Tongue (tissue), 2 donors: ENCODE measurements around the gene KLF6. TPM values are rescaled to one million over a fixed set of nuclear protein-coding genes. Genes with fewer than 3 reads are reported as not detected.
A peak's percentile ranks its signal among the peaks of the same experiment; 100 is the strongest.

Experiments
- DNase-seq: peaks from one replicate; pipeline ENCODE4 v3.0.0-alpha.2; 2015
- total RNA-seq: library from RNA; depleted of rRNA; stranded (reverse); fragments of >200 nt; gene quantifications from one replicate; pipeline ENCODE4 v1.2.3, GENCODE V29; 2014

KLF6 gene
- total RNA-seq, 1 donor from 2014 or later: 93.0 TPM

DNA sequence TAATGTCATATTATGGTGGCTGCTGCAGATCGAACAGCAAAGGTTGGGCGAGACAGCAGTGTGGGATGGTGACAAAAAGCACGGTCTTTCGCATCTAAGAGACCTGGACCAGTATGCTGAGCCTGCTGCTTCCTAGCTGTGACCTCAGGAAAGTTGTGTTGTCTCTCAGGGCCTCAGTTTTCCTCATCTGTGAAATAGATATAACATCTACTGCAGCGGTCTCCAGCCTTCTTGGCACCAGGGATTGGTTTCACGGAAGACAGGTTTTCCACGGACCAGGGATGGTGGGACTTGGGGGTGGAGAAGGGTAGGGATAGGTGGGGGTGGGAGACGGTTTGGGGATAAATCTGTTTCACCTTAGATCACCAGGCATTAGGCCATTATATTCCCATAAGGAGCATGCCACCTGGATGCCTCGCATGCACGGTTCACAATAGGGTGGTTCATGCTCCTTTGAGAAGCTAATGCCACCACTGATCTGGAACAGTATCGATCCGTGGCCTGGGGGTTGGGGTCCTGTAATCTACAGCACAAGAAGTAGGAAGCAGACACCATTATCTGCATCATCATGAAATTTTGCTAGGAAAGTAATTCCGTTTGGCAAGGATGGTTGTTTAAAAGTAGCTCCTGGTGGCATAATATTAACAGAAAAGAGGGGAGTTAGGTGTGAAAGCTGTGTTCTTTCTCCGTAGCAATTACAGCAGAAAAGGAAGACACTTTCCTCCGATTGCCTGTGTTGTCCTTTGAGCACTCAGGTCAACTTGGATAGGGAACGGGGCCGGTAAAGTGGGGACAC lies 10.8 kb downstream of the KLF6 start:
- DNase-seq: peak; percentile 12

DNA sequence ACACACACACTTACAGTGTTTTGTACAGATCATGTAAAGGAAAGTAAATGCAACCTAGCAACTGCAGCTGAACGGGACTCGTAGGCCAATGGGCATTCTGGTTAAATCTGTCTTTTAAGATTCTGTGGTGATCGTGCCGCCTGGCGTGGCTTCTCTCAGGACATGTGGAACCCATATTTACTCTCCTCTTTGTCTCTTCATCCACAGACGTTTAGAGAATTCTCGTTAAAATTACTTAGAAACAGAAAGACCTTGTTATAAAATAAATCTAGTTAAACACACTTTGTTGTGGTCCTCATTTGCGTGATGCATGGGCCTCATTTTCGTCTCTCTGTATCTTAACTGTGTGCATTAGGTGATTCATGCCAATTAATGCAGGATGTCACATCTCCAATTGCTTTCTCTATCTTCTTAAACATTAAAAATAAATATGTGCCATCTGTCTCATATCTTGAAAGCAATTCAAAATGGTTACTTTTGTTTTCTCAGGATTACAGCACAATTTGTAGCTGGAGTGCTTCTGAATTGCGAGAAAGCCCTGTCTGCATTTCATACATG lies 11.5 kb downstream of the KLF6 start:
- DNase-seq: no peak

DNA sequence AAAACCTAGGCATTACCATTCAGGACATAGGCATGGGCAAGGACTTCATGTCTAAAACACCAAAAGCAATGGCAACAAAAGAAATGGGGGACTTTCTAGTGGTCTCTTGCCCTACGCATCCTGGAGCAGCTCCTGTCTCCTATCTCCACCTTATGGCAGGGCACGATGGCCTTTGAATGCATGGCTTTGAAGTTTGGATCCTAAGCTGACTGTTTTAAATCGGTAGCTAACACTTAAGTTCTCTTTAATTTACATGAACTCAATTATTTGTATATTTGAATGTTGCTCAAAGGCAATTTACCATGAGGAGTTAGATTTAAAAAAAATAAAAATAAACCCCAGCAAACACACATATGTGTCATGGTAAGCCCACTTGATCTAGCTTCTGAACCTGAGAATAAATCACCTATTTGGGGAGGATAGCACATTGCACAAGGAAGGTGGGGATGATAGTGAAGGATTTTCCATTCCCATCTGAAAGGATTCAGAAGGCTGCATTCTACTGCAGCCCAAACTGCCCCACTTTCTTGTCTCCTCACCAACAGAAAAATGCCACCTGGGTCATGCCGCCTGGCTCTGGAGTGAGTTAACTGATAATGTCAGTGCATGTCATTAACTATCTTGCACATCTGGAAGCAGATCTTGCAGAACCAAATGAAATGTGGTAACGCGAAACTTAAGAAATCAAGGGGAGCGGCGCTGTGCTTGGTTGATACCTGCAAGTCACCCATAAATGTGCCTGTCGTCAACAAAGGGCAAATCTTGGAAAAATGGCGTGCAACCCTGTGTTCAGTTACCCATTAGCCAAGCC lies 12.4 kb downstream of the KLF6 start:
- DNase-seq: no peak

DNA sequence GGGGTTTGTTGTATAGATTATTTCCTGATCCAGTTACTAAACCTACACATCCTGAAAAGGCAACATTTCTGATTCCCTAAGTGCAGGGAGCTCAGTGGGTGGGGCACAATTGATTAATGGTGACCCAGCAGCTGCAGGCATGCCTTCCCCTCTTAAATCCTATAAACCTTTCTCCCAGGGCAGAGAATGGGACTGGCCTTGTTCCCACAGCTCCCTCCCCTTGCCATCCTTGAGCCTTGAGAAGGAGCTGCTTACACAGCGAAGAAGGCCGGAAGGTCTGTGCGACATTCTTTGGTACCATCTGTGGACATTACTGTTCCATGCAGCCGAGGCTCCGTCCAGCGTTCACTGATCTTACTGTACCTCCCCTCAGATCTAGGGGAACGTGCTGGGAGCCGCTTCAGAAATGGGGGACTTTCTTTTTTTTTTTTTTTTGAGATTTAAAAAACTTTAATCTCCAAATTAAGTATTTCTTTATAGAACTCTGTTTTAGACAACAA lies 14.3 kb downstream of the KLF6 start:
- DNase-seq: no peak

DNA sequence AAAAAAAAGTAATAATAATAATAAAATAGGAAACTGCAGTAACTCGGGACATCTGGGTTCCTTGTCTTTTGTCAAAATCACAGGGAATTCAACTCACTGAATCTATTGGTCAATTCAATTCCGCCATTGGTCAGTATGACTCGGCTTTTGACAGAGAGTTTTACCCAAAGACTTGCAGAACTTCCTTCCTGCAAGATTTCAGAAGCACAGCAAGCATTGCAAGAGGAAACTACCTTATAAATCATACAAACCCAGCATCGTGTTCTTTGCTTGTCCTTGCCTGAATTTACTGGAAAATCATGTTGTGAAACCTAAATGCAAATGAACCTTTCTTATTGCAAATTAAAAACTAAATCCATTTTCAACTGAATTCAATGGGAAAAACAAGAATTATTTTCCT lies 15.5 kb downstream of the KLF6 start:
- no peak for DNase-seq

DNA sequence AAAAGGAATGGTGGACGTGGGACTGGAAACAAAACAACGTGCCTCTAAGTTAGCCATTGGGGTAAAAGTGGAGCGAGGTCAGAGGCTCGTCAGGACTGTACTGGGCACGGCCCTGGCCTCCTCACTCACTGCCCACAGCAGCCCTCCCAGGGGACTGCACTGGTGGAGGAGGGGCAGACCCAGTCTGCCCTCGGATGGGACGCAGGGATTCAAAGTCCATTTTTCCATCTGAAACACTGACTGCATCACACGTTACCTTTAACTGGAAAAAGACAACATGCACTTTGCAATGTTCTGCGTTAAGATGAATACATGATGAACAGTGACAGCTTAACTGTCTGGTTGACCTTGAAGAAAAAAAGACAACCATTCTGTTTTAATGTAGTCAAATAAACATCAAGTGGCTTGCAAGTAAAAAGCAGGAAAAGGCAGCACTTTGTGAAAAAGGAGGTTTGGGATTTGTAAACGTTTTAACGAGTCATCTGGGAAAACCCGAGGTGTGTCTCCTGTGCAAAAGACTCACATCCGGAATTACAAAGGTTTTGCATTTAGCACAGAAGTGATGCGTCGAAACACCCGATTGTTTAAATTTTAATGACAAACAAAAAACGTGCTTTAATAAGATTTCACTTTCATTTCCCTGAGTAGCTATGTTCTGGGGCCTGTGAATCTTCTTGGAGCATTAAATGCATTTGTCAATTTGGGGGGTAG lies 18.8 kb downstream of the KLF6 start:
- DNase-seq: no peak

DNA sequence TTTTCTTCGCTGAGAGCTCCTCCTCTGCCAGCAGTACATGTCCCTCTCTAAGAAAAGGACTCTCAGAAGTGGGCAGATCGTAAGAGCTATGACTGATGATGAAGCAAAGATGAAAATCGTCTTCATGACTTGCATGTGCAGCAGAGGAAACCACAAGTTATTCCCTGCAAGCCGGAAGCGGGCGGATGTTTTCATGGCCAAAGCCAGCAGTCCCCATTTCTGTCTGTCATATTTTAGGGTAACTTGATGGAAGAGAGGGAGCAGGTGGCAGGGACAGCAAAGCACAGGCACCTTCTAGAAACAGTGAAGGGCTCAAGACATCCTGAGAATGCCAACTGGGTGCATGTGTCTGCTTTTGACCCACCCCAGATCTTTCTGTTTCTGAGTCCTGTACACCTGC lies 19.9 kb downstream of the KLF6 start:
- no peak for DNase-seq

DNA sequence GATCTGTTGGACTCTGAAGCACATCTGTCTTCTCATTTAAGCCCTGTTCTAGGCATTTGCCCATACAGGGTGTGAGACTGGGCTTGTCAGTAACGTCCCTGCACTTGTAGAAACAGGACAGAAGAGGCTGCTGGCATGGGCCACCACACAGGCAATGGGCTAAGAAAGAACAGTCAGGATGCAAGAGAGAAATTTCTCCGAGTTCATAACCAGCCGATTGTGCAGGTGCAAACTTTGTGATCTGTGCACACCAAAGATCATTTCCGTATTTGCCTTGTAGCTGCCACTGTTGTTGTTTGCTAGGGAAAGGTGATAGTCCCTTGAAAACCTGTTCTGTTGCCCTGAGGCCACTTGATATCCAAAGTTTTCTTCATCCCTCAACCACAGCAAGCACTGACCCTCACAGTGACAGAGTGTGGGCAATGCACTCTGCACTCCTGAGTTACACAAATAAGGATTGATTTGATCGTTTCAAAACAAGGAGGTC lies 20.3 kb downstream of the KLF6 start:
- DNase-seq: no peak

DNA sequence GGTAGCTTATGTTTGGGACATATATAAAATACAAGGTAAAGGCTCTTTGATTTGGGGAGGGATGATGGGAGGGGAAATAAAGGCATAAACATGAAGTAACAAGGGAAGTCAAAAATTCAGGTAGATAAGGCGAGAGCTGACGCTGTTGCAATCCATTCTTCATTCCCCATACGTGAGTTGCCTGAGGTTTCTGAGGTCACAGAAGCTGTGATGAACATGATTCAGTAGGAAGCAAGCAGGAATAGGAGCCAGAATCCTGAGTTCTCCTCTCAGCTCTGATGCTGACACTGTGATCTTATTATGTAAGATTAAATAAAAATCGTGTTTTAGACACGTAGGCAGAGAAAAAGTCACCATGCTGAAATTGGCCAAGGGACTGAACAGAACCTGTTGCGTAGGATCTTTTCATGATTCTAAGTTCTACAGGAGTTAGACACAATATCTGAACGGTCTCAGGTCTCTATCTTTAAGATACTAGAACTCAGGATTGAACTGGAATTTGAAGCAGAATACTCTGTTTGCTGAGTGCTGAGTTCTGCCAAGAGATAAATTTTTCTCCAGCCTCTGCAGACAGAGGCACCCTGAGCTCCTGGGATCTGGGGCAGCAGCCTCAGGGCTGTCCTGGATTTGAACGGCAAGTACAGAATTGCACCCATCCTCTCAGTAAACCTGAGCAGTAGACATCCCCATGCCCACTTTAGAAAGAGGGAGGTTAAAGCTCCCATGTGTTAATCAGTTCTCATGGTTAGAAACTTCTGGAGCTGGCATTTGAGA lies 21.0 kb downstream of the KLF6 start:
- DNase-seq: no peak

DNA sequence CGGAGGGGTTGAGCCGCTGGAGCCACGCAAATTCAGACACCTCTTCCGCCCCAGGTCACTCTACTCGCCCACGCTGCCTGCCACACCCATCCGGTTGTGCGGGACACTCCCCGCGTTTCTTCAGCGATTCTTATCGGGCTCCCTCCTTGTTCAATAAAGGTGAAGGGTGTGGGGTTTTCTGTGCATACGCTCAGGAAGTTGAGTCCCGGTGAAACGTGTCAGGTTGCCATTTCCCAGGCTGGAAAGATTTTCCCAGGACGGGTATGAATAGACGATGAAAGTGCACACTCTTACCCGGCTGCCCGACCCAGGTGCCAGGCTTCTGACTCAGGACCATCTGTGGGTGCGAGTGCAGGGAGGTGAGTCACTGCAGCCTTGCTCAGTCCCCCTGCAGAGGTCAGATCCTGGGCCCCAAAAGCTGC lies 22.0 kb downstream of the KLF6 start:
- no peak for DNase-seq

DNA sequence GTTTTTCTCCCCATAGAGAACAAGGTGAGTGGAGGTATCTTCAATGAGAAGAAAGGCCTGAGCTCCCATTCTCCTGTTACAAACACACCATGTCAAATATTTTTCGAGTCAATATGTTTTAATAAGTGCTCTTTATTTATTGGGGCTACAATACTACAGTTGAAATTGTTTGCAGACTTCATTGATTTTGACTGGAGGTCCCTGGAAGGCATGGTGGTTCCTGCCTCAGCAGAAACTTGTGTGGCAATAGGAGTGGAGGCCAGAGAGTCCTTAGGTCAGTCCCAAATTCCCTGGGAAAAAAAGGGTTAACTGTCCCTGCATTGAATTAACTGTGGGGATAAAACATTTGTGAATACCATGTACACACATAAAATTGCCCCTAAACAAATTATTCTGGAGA lies 22.7 kb downstream of the KLF6 start:
- no peak for DNase-seq

DNA sequence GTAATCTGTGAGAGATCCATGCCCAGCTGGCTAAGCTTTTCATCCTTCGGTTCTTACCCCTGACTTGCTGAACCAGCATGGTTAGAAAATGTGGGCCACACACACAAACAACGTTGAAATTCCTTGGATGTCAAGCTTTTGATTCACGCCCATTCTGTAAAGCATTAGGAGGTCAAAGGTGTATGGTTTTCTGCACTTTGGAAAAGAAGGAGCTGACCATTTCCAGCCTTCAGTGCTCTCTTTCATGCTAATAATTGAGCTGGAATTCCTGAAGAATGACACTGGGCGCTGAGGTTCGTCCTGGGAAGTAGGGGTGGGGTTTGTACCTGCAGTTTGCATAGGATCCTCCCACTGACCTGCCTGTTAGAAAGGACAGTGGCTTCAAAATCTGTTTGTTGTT lies 23.1 kb downstream of the KLF6 start:
- no peak for DNase-seq

DNA sequence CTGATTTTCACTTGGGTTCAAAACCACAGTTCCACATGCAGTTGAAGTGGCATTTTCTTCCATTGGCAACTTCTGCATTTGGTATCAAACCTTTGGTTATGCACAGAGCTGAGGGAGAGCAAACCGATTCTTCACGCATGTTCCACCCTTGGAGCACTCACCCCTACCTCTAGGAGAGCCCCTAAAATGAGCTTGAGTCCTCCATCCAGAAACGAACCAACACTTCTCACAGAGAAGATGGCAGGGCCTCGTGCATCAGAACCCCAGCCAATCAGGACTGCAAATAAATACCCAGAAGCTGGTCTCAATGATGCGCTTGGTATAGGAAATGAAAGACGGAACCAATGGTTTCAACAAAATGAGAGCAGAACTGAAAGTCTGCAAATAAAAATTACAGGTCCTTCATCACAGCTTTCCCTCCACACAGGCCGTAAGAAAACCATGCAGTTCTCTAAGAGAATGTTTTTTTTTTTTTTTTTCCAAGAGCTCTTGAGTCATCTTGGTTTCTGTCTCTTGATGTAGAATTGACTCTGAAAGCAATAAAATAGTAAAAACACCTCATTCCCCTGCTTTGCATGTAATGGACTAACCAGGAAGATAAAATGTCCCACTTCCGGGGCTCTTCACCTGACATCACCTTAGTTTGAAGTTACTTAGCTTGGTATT lies 23.9 kb downstream of the KLF6 start:
- DNase-seq: no peak

DNA sequence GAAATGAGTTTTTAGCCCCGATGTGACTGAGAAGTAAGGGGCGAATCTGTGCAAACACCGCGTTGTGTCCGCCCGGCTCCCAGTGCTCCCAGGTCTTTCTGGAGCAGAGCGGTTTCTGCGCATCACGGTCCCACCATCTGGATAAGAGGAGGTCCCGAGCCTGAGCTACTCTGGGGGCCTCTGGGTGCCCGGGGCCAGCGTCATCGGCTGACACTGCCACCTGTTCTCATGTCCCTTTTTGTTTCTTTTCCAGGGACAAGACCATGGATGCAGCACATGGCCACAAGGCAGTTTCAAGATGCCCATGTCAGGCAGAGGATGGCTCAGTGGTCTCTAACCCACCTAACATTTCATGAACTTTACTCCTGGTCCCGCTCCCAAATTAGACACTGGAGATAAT lies 24.9 kb downstream of the KLF6 start:
- DNase-seq: no peak

DNA sequence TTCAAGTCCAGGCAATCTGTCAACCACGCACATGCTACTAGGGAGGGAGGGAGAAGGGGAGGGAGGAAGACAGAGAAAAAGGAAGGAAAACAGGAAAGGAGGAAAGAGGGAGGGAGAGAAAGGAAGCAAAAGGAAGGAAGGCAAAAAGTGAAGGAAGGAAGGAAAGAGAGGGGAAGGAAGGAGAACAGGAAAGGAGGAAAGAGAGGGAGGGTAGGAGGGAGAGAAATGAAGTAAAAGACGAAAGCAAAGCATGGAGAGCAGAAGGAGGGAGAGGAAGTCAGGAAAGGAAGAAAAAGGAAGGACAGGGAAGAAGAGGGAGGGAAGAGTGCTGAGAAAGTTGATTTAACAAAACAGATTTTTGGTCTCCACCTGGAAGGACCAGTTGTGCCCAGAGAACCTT lies 25.6 kb downstream of the KLF6 start:
- DNase-seq: no peak

DNA sequence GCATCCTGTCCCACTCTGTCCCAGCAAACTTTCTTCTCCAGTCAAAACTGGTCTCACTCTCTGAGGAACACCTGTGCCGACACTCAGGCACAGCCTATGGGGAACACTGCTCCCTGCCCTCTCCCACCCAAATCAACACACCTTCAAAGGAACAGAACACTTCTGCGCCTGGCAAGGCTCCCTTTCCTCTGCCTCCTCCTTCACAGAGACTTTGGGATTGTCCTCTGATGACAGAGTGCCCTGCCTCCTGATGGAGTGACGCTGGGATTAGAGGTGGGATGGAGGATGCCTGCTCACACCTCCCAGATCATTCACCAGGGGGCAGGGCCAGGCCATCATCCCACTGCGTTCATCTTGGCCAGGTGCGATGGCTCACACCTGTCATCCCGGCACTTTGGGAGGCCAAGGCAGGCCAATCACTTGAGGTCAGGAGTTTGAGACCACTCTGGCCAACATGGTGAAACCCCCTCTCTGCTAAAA lies 26.5 kb downstream of the KLF6 start:
- no peak for DNase-seq

DNA sequence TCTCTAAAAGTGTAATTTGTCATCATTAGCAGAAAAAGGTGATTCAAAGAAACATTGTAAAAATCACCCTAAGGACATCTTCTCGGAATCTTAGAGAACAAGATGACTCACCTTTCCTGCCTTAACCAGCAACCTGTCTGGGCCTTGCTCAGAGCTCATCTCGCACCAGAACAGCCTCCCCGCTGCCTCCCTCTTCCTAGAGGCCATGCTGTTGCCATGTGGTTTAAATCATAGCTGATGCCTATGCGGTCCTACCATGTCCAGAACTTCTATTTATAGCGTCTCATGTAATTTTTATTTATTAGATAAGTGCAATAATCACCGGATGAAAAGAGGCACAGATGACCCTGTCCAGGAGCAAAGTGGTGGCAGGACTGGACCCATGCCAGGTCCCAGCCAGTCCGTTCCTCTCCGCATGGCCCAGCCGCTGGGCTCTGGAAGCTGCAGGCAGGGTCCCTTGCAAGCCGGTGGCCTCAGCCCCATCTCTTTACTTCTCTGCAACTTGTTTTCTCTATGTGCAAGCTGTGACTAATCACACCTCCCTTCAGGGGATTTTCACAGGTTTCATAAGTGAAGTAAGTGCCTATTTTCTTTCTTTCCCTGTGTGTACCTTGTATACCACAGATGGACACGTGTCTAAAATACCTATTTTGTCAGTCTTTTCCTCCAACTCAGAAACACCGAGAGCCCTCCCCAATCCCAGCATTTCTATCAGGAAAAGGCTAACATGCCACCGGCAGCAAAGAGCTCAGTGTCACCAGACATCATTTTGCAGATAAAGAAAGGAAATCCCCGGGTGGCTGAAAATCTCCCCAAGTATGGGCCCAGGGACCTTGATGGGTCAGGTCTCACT lies 27.1 kb downstream of the KLF6 start:
- DNase-seq: no peak

DNA sequence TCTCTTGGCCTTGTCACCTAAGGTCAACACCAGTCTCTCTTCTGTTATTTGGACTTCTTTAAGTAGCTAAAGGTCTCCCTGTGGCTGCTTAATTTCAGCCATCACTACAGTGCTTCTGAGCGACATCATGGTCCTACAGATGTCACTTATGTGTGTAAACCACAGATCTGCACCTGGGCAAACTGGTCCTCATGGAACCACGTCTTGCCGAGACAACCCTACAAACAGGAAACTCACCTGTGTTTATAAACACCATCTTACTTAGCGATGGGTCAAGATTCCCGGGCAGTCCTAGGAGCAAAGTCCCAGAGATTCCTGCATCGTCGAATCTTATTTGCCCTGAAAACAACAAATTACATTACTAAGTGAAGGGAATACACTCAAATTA lies 27.8 kb downstream of the KLF6 start:
- DNase-seq: no peak

DNA sequence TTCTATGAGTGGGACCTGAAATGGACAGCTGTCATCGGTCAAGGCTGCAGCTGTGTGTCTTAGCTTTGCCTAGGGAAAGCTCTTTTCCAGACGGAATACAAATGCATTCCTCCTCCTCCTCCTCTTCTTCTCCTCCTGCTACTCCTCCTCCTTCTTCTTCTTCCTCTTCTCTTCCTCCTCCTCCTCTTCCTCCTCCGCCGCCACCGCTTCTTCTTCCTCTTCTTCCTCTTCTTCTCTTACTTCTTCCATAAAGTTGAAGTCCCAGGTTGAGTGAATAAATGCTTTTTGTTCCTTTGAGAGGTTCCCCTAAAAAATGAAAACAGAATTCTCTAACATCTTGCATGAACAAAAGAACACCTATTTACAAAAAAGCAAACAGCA lies 28.7 kb downstream of the KLF6 start:
- no peak for DNase-seq
